IgD-negative memory B cell (primary cell): ENCODE results near the gene SYNDIG1. TPM values are rescaled to one million over a fixed set of nuclear protein-coding genes. Genes with fewer than 3 reads are reported as not detected.

Experiments
- H3K27ac Mint-ChIP-seq, 3 donors: one replicate each; pipeline ENCODE4 v1.8.0; 2020 to 2022; ENCODE audit warnings: mild to moderate bottlenecking in 3 of 3, mixed read lengths in 3 of 3, moderate library complexity in 1 of 3
- H3K27me3 Mint-ChIP-seq: one replicate; pipeline ENCODE4 v1.8.0; 2021; ENCODE audit warnings: mixed read lengths
- H3K36me3 Mint-ChIP-seq: one replicate; pipeline ENCODE4 v1.8.0; 2020; ENCODE audit warnings: mild to moderate bottlenecking, mixed read lengths
- H3K4me1 Mint-ChIP-seq, 3 donors: one replicate each; pipeline ENCODE4 v1.8.0; 2020 to 2022; ENCODE audit warnings: mixed read lengths in 3 of 3, mild to moderate bottlenecking in 1 of 3
- H3K4me3 Mint-ChIP-seq, 4 donors: one replicate each; pipeline ENCODE4 v1.8.0; 2020 to 2022; ENCODE audit warnings: mild to moderate bottlenecking in 4 of 4, mixed read lengths in 4 of 4, moderate library complexity in 3 of 4
- H3K9me3 Mint-ChIP-seq, 3 donors: one replicate each; pipeline ENCODE4 v1.8.0; 2020 to 2021; ENCODE audit warnings: mixed read lengths in 3 of 3, mild to moderate bottlenecking in 1 of 3
- polyA plus RNA-seq: library from polyadenylated mRNA; unstranded; fragments of 300-500 nt; fragmentation: Illumina TruSeq; gene quantifications from one replicate; pipeline ENCODE4 v1.2.3, GENCODE V29; 2021

SYNDIG1 gene
- polyA plus RNA-seq, 1 donor from 2014 or later = not detected

DNA sequence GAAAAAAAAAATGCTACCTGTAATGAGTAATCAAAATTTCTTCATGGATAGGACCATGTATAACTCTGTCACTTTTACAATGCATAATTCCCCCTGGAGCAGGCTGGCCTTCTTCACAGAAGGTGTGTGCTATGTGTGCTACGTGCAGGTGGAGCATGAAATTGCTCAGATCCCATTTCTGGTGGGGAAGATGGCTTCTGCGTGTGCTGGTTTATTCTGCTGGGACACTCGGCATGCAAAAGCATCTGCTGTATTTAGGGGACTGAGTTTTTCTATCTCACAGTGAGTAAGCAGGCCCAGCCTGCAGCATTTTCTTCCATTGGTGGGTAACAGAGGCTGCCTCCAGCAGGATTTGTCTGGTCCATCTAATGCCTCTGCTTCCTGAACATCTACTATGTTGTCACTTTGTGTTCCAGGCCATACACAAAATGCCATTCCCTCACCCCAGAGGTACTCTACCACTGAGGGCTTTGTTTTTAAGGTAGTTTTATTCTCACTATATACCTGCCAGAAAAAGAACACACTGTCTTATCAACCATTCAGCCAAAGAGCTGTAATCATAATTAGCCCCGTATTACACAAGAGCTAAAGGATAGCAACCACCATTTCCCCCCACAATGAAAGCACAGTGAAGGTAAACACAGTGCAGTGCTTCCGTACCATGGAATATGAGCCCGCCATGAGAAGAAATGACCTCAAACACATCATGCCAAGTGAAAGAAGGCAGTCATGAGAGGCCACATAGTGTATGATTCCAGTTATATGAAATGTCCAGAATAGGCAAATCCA is 62.4 kb downstream of the SYNDIG1 start:
- H3K27me3 Mint-ChIP-seq = no peaks in the 10 kb centered on the region
- H3K4me1 Mint-ChIP-seq = no peaks in the 10 kb centered on the region
- no peaks in the 10 kb centered on the region for H3K36me3 Mint-ChIP-seq
- H3K4me3 Mint-ChIP-seq = no peak overlapping the region
- H3K9me3 Mint-ChIP-seq = peaks cover 0 to 2% (median 0%) of the 10 kb centered on the region in 3 donors
- H3K27ac Mint-ChIP-seq = no peak overlapping the region

DNA sequence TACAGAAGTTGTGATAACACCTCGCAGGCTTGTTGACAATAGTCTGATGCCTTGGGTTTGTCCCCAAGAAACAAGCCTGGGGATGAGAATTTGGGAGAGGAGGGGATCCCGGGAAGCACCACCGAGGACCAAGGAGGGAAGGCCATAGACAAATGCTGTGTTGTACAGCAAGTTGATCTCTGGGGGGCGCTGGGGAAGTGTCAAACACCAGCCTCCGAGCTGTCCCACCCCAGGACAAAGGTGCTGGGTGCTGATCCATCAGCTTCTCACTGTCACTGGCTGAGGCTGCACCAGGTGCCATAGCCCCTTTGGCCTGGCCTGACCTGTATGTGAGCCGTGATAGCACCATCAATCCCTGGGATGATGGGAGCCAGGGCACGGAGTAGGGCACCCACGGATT is 64.0 kb downstream of the SYNDIG1 start:
- H3K27ac Mint-ChIP-seq = no peak overlapping the region
- peaks cover 0 to 2% (median 0%) of the 10 kb centered on the region in 3 donors for H3K9me3 Mint-ChIP-seq
- H3K4me3 Mint-ChIP-seq = no peak overlapping the region
- no peaks in the 10 kb centered on the region for H3K36me3 Mint-ChIP-seq
- H3K27me3 Mint-ChIP-seq = no peaks in the 10 kb centered on the region
- no peaks in the 10 kb centered on the region for H3K4me1 Mint-ChIP-seq

DNA sequence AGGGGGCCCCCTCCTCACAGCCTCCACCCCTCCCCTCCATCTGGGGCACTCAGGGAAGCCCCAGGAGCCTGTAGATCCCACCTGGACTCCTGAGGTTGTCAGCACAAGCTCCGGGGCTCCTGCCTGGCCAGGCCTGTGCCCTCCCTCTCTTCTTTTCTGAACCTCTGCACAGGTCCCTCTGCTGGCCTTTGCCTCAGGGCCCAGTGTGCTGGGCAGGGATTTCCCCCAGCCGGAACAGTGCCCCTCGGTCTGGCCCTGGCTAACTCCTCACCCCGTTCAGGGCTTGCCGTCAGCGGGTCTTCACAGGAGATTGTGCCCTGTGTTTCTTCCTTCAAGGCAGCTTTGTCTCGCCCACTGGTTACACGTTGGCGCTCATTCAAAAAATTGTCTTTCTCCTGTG is 64.9 kb downstream of the SYNDIG1 start:
- Mint-ChIP-seq H3K27me3 (no peaks in the 10 kb centered on the region), H3K27ac (no peak overlapping the region), H3K9me3 (peaks cover 0 to 6% (median 0%) of the 10 kb centered on the region in 3 donors)

DNA sequence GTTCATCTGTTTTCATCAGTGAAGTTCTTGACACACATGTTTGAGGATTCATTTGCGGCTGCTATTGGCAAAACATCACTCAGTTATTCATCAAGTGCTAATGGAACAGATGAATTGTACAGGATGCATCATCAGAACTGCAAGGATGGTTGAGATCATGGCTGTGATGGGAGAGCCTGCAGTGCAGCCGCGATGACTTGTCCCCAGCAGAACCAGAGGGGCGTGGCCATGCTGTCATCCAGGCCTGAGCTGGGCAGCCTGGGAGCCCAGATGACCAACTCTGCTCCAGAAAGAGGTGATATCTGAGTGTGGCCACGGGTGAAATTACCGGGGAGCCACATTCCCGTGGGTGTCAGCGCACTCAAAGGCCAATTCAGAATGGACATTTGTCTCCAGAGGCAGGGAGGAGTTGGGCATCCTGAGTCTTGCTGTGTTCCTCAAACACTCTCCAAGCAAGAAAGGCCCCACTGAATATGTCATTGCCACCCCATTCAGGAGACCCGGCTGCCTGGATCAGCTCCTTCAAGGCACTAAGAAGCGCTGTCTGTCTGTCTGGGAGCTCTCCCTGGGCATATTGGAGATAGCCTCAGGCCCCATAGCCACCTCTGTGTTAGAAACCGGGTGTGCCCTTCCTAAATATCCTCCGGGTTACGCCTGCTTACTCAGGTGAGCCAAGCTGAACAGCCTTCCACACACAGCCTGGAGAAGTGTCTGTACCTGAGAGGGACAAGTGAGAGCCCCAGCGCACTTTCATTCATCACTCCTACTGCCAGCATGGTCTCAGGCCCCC is 66.7 kb downstream of the SYNDIG1 start:
- peaks cover 0 to 6% (median 2%) of the 10 kb centered on the region in 3 donors for H3K9me3 Mint-ChIP-seq
- H3K4me1 Mint-ChIP-seq = peaks cover 0 to under 1% (median 0%) of the 10 kb centered on the region in 3 donors
- H3K27me3 Mint-ChIP-seq = no peaks in the 10 kb centered on the region
- H3K4me3 Mint-ChIP-seq = no peak overlapping the region
- H3K36me3 Mint-ChIP-seq = no peaks in the 10 kb centered on the region
- no peak overlapping the region for H3K27ac Mint-ChIP-seq

More for the DNA sequence above, 64.9 kb downstream of the SYNDIG1 start:
- H3K4me3 Mint-ChIP-seq = no peak overlapping the region
- no peaks in the 10 kb centered on the region for H3K4me1 Mint-ChIP-seq
- H3K36me3 Mint-ChIP-seq = no peaks in the 10 kb centered on the region

DNA sequence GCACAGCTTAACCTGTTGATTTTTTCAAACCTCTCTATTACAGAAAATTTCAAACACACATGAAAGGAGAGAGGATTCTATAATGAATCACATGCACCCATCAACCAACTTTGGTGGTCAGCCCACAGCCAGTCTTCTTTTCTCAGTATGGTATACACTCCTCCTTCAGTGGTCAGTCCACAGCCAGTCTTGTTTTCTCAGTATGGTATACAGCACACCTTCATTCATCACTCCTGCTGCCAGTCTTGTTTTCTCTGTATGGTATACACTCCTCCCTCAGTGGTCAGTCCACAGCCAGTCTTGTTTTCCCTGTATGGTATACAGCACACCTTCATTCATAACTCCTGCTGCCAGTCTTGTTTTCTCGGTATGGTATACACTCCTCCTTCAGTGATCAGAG is 67.8 kb downstream of the SYNDIG1 start:
- Mint-ChIP-seq H3K27me3 (peaks cover 3% of the 10 kb centered on the region), H3K27ac (no peak overlapping the region), H3K4me3 (no peak overlapping the region), H3K4me1 (peaks cover 0 to 4% (median 1%) of the 10 kb centered on the region in 3 donors), H3K9me3 (peaks cover 0 to 6% (median 2%) of the 10 kb centered on the region in 3 donors), H3K36me3 (no peaks in the 10 kb centered on the region)

DNA sequence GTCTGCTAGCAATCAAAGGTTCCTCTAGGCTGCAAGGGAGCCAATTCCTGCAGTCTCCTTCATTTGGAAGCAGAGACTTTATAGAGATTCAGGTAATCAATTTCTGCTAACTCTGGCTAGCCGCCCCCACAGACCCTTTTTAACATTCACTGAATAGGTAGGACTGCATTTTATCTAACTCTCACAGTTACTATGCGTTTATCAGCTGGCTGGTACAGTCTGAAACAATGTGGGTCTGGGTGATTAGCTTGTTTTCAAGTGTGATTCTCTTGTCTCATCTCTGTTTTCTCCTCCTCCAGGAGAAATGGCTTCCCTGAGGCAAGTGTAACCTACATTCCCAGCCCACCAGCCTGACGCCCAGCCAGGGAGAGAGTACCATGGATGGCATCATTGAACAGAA is 73.3 kb downstream of the SYNDIG1 start:
- Mint-ChIP-seq H3K27me3 (peaks cover 3% of the 10 kb centered on the region), H3K4me3 (no peak overlapping the region), H3K4me1 (peaks cover 0 to 4% (median 1%) of the 10 kb centered on the region in 3 donors), H3K36me3 (no peaks in the 10 kb centered on the region), H3K27ac (no peak overlapping the region), H3K9me3 (peaks cover 1 to 6% (median 2%) of the 10 kb centered on the region in 3 donors)

DNA sequence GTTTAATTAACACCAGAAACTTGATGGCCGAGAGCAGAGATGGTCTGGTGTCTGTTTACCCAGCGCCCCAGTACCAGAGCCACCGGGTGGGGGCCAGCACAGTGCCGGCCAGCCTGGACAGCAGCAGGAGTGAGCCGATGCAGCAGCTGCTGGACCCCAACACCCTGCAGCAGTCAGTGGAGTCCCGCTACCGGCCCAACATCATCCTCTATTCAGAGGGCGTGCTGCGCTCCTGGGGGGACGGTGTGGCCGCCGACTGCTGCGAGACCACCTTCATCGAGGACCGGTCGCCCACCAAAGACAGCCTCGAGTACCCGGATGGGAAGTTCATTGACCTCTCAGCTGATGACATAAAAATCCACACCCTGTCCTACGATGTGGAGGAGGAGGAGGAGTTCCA is 73.7 kb downstream of the SYNDIG1 start:
- peaks cover 0 to 4% (median 1%) of the 10 kb centered on the region in 3 donors for H3K4me1 Mint-ChIP-seq
- H3K4me3 Mint-ChIP-seq = no peak overlapping the region
- H3K27ac Mint-ChIP-seq = no peak overlapping the region
- no peaks in the 10 kb centered on the region for H3K36me3 Mint-ChIP-seq
- H3K9me3 Mint-ChIP-seq = peaks cover 1 to 6% (median 2%) of the 10 kb centered on the region in 3 donors
- H3K27me3 Mint-ChIP-seq = peaks cover 3% of the 10 kb centered on the region

DNA sequence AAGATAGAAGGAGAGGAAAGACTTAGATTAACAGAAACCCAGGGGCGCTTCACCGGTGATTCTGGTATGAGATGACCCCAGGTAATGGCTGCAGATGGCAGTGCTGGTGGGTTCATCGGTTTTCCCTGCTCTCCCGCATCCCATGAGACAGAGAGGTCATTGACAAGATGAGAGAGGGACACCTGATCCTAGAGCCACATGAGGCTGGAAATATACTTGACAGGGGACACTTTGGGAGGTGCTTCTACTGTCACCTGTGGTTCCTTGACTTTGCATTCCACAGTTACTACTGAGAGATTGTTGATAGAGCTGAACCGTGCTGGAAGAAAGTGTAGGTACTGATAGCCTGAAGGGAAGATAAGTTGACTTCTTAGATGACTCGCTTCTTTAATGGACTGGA is 74.3 kb downstream of the SYNDIG1 start:
- Mint-ChIP-seq H3K9me3 (peaks cover 1 to 4% (median 2%) of the 10 kb centered on the region in 3 donors), H3K4me3 (no peak overlapping the region), H3K36me3 (no peaks in the 10 kb centered on the region), H3K27me3 (peaks cover 3% of the 10 kb centered on the region), H3K27ac (no peak overlapping the region), H3K4me1 (peaks cover 0 to 4% (median 1%) of the 10 kb centered on the region in 3 donors)

DNA sequence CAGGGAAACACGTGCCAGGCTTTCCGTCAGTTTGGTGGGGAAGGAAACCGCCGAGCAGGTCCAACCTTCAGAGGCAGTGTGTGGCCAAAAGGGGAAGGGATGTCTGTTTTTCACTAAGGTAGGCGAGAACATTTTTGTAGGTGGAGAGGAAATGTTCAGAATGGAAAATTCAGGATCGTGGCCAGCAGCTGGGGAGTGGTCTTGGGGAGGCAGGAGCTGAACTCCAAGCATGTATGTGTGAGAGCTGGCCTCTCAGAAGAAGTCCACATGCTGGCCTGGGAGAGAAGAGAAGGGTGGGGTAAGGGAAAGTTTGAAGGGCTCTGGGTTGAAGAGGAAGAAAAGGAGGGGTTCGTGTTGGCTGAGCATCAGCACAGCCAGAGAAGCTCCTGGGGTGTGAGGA is 74.9 kb downstream of the SYNDIG1 start:
- Mint-ChIP-seq H3K4me1 (peaks cover 0 to 4% (median 1%) of the 10 kb centered on the region in 3 donors), H3K4me3 (no peak overlapping the region), H3K36me3 (no peaks in the 10 kb centered on the region), H3K27me3 (peaks cover 3% of the 10 kb centered on the region), H3K27ac (peak overlapping the region in 1 of 3 donors; percentile 41), H3K9me3 (peaks cover 0 to 2% (median 1%) of the 10 kb centered on the region in 3 donors)

DNA sequence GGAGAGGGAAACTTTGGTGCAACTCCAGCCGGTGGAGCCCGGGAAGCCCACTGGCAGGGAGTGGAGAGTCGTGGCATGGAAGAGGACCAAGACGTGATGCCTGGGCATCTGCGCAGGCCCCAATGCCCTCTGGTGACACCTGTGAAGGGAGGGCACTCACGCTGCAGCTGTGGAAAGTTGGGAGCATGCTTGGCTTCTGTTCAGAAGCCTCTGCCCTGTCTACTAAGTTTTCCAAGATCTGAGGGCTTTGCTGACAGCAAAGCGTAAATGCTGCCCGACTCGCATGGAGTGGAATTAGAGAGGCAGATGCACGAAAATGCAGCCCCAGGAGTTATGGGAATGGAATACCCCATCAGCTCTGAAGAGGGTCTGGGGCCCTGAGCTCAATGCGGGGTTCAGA is 75.7 kb downstream of the SYNDIG1 start:
- Mint-ChIP-seq H3K27ac (no peak overlapping the region), H3K4me3 (no peak overlapping the region), H3K9me3 (peaks cover 0 to 3% (median 1%) of the 10 kb centered on the region in 3 donors), H3K4me1 (peaks cover 0 to 4% (median 1%) of the 10 kb centered on the region in 3 donors), H3K36me3 (no peaks in the 10 kb centered on the region), H3K27me3 (peaks cover 3% of the 10 kb centered on the region)

DNA sequence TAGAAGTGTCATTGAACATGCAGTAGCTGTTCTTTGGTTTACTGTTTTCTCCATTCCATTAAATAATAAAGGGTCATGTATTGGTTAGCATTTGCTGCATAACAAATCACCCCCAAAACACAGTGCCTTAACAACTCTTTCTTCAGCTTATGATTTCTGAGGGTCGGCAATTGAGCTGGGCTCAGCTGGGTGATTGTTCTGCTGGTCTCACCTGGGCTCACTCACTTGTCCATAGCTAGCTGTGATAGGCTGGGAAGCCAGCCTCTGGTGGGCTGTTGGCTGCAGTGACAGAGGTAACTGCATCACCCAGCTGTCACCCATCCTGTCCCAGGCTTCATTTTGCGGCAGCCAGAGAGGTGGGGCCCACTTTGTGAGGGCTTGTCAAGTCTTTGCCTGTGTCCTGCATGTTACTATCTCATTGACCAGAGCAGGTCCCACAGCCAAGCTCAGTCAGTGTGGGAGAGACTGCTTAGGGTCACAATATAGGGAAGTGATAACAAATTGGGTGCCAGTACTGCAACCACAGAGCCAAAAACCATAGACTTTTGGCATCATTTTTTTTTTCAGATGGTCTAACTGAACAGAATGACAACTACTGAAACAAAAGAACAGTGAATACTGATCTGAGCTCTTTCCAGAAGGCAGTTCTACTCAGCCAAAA is 76.9 kb downstream of the SYNDIG1 start:
- peaks cover under 1 to 2% (median 1%) of the 10 kb centered on the region in 3 donors for H3K4me1 Mint-ChIP-seq
- H3K9me3 Mint-ChIP-seq = peaks cover 0 to 7% (median 1%) of the 10 kb centered on the region in 3 donors
- no peak overlapping the region for H3K27ac Mint-ChIP-seq
- H3K4me3 Mint-ChIP-seq = no peak overlapping the region
- peaks cover 2% of the 10 kb centered on the region for H3K36me3 Mint-ChIP-seq
- H3K27me3 Mint-ChIP-seq = peaks cover 3% of the 10 kb centered on the region

DNA sequence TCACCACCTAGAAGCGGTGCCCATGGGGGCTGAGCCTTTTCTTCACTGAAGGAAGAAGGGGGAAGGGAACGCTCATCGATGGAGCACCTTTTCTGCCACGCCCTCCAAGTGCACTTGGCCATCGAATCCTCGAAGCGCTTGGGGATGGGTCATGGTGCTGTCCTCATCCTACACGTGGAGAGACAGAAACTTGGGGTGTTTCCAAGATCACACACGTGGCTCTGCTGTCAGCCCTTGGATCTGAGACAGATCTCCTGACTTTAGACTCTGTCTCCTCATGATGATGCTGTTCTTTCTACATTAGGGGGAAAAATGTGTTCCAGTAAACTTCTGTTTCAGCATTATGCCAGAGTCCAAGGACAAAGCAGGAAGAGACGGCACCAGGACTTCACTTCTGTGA is 78.5 kb downstream of the SYNDIG1 start:
- peaks cover 0 to 2% (median 0%) of the 10 kb centered on the region in 3 donors for H3K4me1 Mint-ChIP-seq
- peak overlapping the region in 1 of 3 donors; percentile 35 for H3K27ac Mint-ChIP-seq
- H3K36me3 Mint-ChIP-seq = peaks cover 2% of the 10 kb centered on the region
- peaks cover 1 to 7% (median 3%) of the 10 kb centered on the region in 3 donors for H3K9me3 Mint-ChIP-seq
- no peaks in the 10 kb centered on the region for H3K27me3 Mint-ChIP-seq
- H3K4me3 Mint-ChIP-seq = no peak overlapping the region

DNA sequence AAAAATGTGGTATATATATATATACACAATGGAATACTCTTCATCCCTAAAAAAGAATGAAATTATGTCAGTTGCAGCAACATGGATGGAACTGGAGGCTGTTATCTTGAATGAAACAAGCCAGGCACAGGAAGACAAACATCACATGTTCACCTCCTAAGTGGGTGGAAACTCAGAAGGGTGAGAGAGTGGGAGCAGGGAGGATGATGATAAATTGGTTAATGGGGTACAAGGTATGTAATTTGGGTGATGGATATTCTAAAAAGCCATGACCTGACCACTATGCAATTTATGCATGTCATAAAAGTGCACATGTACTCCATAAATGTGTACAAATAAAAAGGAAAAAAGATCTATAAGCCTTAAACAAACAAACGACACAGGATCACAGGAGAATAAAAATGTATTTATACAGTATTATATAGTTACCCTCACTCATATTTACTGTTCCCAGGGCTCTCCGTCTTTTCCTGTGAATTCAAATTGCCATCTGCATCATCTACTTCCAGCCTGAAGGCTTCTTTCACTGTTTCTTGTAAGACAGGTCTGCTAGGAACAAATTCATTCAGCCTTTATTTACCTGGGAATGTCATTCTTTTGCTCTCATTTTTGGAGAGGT is 89.8 kb downstream of the SYNDIG1 start:
- H3K4me1 Mint-ChIP-seq = no peaks in the 10 kb centered on the region
- H3K27ac Mint-ChIP-seq = peak overlapping the region in 1 of 3 donors; percentile 53

More for the DNA sequence above, 89.8 kb downstream of the SYNDIG1 start:
- H3K36me3 Mint-ChIP-seq = no peaks in the 10 kb centered on the region
- no peak overlapping the region for H3K4me3 Mint-ChIP-seq
- peaks cover 3 to 7% (median 5%) of the 10 kb centered on the region in 3 donors for H3K9me3 Mint-ChIP-seq
- H3K27me3 Mint-ChIP-seq = peaks cover 2% of the 10 kb centered on the region
